IPS DF 4.7 (cell line): ENCODE data around the gene EID2.

ENCODE experiments used
- DNase-seq: peaks from one replicate; pipeline ENCODE4 v3.0.0-alpha.2; 2013; ENCODE audit warnings: low spot score; ENCODE audit errors: extremely low read depth

The EID2 gene, protein sequence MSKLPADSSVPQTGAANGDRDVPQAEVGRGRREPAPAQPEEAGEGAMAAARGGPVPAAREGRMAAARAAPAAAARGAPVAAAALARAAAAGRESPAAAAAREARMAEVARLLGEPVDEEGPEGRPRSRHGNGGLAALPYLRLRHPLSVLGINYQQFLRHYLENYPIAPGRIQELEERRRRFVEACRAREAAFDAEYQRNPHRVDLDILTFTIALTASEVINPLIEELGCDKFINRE

DNA sequence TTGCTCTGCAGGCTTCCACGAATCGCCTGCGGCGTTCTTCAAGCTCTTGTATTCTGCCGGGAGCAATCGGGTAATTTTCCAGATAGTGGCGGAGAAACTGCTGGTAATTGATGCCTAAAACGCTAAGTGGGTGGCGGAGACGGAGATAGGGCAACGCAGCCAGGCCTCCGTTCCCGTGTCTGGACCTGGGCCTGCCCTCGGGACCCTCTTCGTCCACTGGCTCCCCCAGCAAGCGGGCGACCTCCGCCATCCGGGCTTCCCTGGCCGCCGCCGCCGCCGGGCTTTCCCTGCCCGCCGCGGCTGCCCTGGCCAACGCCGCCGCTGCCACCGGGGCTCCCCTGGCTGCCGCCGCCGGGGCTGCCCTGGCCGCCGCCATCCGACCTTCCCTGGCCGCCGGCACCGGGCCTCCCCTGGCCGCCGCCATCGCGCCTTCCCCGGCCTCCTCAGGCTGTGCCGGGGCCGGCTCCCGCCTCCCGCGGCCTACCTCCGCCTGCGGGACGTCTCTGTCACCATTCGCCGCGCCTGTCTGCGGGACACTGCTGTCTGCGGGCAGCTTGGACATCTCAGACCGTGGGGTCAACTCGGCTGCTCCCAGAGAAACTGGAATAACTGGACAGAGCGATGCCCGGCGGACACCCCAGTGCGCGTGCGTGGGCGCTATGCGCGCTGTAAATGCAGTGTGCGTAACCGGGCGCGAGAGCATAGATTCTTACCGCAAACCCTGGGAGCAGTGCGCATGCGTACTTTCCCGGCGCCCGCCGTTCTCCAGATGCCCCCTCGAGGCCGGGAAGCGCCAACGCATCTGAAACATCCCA lies at the start of gene EID2:
Gene EID2 (minus strand): TSS at position 644 of the 815 bp plus-strand sequence. CDS start 82 bp downstream, at position 562.
- DNase-seq = peak; percentile 58

DNA sequence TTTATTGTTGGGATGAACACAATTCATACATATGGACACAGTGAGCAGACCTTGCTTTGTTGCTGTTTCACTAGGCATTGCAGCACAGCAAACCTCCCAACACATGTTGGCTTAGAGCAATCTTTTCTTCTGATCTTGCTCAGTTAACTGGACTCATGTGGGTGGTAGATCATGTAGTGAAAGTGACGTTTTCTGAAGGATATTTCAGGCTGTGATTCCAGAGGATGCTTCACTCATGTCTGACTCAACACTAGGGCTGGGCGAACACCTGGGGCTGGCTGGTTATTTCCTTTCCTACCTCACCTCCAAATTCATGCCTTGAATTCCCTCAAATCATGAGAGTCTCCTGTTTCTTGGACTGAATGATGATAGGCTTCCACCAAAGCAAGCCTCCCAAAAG lies 48.1 kb upstream of the EID2 start:
- no peak for DNase-seq

DNA sequence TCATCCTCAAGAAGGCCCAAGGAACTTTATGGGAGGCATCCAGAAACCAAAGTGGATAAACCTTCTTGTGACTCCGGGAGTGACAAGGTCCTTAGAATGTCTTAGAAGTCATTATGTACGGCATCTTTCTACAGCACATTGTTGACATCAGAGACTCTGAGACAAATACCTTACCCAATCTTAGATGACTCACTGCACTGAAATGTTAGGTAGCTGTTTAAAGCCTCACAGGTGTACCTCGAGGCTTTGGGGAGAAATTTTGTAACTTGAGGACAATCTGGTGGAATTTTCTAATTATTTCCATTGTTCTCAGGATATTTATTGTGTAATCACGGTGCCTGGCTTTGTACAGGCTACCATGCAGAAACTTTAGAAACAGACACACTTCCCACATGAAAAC lies 47.5 kb upstream of the EID2 start:
- no peak for DNase-seq

DNA sequence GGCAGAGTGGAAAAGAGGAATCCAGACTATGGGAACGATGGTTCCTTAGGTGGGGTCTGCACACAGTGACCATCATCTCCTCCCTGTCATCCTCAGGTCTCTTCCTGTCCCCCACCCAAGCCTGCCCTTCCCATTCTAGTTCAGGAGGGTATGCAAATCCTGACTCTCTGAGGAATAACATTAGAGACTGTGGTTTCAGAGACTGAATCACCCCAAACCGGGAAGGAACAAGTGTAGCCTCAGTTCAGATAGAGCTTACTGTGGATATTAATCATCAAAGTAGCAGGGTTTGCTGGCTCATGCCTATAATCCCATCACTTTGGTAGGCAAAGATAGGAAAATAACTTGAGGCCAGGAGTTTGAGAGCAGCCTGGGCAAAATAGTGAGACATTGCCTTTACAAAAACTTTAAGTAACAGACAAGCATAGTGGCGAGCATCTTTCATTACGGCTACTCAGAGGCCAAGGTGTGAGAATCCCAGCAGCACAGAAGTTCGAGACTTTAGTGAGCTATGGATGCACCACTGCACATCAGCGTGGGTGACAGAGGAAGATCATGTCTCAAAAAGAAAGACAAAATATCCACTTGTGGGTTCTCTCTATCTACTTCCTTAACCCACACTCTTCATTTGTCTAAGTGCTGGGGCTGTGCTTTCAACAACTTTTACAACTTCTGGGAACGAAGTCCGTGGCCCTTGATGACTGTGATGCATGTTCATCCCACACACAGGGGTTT lies 43.1 kb upstream of the EID2 start:
- DNase-seq = no peak

DNA sequence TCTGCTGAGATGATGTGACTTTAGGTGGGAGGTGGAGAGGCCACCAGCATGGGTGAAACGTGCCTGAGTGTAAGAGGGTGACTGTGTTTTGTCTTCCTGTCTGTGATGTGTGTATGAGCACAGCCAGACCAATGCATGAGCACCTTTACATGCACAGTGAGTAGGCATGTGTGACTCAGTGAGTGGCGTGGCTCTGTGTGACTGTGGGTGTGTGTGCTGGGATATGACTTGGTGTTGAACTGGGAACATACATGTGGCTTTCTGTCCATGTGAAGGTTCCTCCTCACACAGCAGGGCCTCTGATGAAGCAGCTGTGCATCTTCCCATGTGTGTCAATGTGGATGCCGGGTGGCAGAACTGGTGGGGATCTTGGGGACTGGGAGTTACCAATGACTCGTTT lies 42.5 kb upstream of the EID2 start:
- DNase-seq = no peak

DNA sequence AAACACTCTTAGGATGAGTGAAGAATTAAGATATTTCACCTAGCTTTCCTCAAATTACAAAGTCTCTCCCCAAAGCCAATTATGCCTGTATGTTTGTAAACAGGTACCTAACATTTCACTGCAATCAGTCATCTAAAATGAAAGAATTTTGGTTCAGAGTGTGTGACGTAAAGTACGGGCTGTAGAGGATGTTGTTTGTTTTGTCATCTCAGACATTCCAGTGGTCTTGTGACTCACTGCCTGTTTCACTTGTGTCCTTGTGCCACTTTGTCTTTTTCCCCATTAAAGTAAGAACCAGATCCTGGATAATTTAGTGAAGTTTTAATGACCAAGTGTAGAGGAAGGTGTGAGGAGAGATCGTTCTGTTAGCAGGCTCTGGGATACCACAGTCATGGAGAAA lies 28.6 kb upstream of the EID2 start:
- DNase-seq = no peak

DNA sequence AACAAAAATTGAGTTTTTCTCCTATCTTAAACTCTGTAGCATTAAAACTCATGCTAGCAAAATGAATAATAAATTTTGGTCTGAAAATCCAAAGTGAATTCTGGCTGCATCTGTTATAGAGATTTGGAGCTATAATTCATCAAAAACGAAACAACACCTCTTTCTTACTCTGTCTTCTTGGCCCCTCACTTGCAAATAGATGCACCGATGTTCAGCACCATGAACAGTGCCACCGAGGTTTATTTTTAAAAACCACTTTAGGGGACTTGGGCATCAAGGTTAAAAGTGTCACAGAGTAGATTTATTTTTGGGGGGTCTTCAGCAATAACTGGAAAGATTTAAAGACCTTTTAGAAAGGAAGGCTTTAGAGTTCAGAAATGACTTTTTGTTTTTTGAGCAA lies 26.1 kb upstream of the EID2 start:
- no peak for DNase-seq

DNA sequence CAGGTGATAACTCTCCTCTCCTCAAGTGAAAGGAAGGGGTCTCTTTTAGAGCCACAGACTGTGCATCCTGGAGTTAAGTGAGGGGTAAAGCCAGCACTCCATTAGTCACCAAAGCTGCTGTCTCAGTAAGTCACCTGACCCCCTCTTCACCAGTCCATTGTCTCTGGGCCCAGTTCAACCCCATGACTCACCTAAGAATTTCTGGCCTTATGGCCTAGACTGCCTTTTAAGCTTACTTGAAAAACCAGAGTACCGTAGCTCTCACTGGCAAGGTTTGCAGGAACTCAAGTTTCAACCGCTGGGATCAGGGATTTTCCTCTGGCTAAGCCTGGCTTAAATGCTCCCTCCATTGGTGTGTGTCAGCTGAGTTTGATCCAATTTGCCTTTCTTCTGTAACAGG lies 23.4 kb upstream of the EID2 start:
- no peak for DNase-seq

DNA sequence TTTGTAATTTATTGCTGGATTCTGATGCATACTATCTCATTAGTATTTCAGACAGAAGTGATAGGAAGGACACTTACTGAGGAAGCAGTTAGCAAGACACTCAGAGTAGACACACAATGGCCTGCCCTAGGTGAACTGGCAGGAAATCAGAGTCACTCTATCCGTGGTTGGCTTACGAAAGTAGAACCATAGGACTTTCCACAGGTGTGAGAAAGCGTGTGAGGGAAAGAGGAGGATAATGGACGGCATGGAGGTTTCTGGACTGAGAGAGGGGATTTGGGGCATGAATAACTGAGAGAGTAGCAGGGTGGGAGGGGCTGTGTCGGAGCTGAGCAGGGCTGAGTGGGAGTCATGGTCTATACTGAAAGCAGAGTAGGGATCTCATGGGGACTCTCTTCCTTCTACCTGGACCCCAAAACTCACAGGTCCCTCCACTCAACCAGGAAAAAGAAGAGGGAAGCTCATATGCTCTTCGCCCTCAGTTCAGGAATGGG lies 18.7 kb upstream of the EID2 start:
- DNase-seq = no peak

DNA sequence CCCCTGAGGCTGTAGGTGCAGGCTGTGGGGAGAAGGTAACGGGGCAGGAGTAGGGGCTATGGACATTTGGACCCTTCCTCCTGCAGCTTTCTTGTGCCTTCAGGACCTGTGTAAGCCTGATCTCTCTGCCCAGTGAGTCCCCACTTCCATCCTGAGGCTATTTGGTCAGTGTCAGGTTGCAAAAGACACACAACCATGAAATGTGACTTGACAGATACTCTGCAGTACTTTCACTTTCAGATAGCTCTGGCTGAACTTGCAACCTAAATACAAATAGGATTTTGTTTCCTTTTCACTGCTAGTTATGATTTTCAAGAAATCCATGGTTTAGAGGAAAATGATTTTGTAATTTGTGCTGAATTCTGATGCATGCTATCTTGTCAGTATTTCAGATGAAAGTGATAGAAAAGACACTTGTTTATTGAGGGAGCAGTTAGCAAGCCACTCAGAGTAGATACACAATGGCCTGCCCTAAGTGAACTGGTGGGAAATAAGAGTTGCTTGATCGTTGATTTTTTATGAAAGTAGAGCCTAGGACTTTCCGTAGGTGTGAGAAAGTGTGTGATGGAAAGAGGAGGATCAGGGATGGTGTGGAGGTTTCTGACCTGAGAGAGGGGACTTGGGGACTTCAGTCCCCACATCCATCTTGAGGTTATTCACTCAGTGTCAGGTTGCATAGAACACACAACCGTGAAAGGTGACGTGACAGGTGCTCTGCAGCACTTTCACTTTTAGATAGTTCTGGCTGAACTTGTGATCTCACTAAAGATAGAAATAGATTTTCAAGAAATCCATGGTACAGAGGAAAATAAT lies 18.1 kb upstream of the EID2 start:
- DNase-seq = no peak

DNA sequence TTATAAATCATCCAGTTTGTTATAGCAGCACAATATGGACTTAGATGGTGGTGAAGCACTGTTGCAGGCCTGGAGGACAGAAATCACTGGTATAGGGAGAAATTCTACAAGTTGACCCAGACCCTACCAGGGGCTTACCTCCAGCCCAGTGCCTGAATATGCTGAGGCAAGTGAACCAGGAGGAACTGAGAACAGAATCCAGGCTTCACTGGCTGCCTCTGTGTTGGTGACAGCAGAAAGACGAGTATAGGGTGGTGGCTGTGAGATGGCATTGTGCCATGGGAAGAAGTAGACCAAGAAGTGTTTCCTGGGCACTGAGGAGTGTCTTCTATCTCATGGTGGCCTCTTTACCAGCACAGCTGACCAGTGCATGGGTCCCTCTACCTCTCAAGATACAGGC lies 15.9 kb upstream of the EID2 start:
- no peak for DNase-seq

DNA sequence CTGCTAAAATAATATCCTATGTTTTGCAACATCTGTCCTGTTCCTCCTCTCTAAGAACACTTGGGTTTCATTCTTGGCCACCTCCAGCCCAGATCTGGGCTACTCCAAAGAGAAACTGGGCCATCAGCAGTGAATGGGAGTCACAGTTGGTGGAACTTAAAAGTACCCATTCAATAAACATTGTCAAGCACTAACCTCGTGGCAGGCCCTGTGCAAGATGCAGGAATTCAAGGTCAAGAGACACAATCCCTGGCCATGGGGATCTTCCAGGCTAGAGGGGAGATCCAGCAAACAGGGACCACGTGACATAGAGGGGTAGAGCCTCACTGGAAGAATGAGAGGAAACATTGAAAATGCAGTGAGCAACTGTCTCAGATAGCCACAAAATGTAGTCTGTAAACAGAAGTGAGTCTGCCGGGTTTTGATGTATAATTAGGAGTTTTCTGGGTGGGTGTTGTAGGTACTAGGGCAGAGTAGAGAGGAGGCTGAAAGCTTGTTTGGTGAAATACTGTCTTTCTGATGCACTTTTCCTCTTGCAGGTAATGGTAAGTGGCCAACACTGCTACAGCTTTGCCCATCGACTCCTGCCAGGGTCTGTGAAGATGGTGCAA lies 14.8 kb upstream of the EID2 start:
- DNase-seq = no peak

DNA sequence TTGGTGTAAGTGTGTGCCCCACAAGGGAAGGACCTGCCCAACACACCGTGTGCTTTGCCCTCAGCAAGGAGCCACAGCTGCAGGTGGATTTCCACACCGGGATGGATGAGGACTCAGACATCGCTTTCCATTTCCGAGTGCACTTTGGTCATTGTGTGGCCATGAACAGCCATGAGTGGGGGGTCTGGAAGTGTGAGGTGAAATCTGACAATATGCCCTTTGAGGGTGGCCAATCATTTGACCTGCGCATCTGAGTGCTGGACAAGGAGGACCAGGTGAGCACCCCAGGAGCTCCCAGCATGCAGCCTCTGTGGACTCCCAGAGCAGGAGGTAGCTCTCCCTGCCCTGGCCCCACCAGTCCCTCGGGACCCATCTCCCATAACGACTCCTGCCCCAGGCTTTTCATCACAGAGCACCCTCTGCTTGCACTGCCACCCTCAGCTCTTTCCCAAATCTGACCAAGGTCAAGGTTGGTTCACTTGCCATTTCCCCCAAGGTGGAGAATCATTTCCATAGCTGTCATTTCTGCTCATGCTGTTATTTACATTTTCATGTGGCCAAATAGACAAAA lies 13.2 kb upstream of the EID2 start:
- no peak for DNase-seq

DNA sequence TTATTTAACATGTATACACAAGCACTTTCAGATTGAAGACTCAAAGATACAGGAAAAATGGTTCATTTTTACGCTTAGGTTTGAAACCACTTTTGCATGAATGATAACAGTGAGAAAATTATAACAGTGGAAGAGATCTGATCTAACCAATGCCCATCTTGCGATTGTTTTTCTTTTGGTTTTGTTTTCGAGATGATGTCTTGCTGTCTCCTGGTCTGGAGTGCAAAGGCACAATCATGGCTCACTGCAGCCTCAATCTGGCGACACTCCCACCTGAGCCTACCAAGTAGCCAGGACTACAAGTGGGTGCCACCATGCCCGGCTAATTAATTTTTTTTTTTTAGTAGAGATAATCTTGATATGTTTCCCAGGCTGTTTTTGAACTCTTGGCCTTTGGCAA lies 10.2 kb upstream of the EID2 start:
- no peak for DNase-seq

DNA sequence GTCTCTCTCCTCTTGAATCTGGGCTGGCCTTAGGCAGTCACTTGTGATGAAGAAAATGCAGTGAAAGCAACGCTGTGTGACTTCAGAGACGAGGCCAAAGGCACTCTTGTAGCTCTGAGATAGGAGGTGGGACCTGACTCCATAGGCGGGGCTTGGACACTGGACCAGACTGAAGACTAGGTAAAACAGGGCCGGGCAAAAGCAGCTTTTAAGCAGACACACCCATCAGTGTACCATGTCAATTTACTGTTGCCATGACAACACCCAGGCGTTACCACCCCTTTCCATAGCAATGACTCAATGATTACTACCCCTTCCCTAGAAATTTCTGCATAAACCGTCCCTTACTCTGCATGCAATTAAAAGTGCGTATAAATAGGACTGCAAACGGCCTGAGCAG lies 6.6 kb upstream of the EID2 start:
- DNase-seq = no peak

DNA sequence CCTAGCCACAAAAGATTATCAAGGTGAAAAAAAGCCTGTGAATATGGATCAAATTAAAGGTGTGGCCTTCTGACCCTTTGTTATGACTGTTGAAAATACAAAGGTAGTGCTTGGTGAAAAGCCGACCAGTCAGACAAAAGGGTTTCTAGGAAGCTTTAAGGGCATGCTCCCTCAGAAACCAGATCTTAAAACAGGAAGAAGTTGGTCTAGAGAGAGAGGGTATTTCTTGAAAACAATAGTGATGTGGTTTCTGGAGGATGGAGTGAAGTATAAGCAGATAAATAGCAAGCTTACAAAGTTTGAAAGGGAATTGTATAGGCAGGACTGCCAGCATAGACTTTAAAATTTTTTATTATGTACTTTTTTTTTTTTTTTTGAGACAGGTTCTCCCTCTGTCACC lies 5.0 kb upstream of the EID2 start:
- DNase-seq = no peak

DNA sequence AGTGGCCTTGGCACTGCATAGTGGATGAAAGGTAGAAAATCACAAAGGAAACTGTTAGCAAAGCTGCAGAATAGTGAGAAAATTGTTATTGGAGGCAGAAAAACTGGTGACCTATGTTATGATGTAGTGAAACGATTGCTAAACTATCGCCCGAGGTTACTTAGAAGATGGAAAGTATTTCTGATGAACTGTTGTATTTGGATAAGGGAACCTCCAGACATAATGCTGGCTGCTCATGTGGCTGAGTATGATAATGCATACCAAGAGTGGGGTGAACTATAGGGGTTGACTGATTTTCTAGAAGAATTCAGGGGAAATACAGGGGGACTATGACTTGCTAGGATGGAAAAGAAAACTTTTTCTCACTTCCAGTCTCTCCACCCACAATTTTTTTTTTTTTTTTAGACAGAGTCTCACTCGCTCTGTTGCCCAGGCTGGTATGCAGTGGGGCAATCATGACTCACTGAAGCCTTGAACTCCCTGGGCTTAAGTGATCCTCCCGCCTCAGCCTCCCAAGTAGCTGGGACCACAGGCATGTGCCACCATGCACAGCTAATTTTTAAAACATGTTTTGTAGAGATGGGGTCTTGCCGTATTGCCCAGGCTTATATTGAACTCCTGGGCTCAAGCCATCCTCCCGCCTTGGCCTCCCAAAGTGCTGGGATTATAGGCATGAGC lies 4.4 kb upstream of the EID2 start:
- DNase-seq = no peak

DNA sequence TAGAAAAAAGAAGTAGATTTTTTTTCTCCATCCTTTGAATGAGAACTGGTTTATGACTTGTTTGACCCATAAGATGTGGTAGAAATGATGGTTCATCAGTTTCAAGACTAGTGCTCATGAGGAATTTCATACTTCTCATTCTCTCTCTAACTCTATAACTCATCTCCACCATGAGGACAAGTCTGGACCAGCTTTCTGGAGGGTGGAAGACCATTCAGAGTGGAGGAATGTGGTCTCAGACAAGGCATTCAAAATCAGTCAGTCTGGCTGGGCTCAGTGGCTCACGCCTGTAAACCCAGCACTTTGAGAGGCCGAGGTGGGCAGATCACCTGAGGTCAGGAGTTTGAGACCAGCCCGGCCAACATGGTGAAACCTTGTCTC lies 3.5 kb upstream of the EID2 start:
- DNase-seq = no peak

DNA sequence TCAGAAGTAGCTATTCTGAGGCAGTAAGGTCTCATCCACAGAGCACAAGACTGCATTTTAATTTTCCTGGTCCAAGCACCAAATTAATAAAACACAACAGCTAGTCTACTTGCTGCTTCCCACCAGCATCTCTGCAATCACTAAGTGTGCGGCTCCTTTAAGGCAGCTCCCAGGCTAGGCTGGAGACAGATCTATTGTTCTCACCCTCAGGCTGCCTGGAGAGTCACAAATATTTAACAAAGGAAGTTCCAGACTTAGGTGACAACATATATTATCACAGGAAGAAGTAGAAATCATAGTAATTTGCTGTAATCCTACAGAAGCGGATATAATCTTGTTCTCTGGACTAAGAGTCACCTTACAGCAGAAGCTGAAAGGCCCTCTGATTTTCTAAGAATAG lies 2.2 kb upstream of the EID2 start:
- DNase-seq = no peak

DNA sequence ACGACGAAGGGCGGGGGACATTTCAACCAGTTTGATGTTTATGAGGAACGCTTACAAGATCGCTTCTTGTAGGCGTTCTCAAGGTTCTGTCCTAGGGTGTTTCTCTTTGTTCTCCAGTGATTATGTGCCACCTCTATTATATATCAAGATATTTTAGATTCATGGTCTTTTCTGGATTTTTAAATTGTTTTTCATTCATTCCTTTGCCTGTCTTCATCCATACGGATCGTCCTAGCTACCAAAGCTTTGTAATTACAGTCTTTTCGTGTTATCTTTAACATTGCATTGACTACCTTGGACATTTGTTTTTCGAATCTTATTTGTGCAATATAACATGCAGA lies 342 bp upstream of the EID2 start:
- no peak for DNase-seq
